Panc1 (cell line): ENCODE measurements around the gene KLRF2.

Experiments
- CTCF ChIP-seq: fragments of 450-650 bp; IDR thresholded peaks from 2 replicates; pipeline ENCODE4 v1.5.1; 2017; ENCODE audit warnings: mild to moderate bottlenecking
- POLR2AphosphoS5 ChIP-seq: IDR thresholded peaks from 2 replicates; pipeline ENCODE4 v1.6.1; 2012; ENCODE audit warnings: mild to moderate bottlenecking, low read depth, low read length, moderate library complexity
- TCF7L2 ChIP-seq: IDR thresholded peaks from 2 replicates; pipeline ENCODE4 v1.6.1; 2011; ENCODE audit warnings: mild to moderate bottlenecking, low read depth, low read length, inconsistent platforms

- TF ChIP-seq CTCF: no peak
- TF ChIP-seq POLR2AphosphoS5: no peak
- TF ChIP-seq TCF7L2: no peak
These were observed 62.0 kb downstream of the KLRF2 start for GRCh38 chr12:9943240-9943639.
